Stimulated activated naive CD8-positive, alpha-beta T cell treated with anti-CD3 and anti-CD28 coated beads, Interleukin-15, Interleukin-2, amounts not matched to agents 100 ng/mL and 50 ng/mL, for 24 hours (primary cell): Measurements from ENCODE around the gene NUDT16L1.

Source experiments
- H3K27ac Mint-ChIP-seq: one replicate; pipeline ENCODE4 v1.8.0; 2021; ENCODE audit warnings: mild to moderate bottlenecking, mixed read lengths
- H3K27me3 Mint-ChIP-seq: one replicate; pipeline ENCODE4 v1.8.0; 2021; ENCODE audit warnings: mixed read lengths
- H3K36me3 Mint-ChIP-seq: one replicate; pipeline ENCODE4 v1.8.0; 2021; ENCODE audit warnings: low read depth, mixed read lengths
- H3K4me1 Mint-ChIP-seq: one replicate; pipeline ENCODE4 v1.8.0; 2021; ENCODE audit warnings: low read depth, mixed read lengths
- H3K4me3 Mint-ChIP-seq: one replicate; pipeline ENCODE4 v1.8.0; 2021; ENCODE audit warnings: mild to moderate bottlenecking, mixed read lengths
- H3K9me3 Mint-ChIP-seq: one replicate; pipeline ENCODE4 v1.8.0; 2021; ENCODE audit warnings: mixed read lengths

The NUDT16L1 gene

DNA sequence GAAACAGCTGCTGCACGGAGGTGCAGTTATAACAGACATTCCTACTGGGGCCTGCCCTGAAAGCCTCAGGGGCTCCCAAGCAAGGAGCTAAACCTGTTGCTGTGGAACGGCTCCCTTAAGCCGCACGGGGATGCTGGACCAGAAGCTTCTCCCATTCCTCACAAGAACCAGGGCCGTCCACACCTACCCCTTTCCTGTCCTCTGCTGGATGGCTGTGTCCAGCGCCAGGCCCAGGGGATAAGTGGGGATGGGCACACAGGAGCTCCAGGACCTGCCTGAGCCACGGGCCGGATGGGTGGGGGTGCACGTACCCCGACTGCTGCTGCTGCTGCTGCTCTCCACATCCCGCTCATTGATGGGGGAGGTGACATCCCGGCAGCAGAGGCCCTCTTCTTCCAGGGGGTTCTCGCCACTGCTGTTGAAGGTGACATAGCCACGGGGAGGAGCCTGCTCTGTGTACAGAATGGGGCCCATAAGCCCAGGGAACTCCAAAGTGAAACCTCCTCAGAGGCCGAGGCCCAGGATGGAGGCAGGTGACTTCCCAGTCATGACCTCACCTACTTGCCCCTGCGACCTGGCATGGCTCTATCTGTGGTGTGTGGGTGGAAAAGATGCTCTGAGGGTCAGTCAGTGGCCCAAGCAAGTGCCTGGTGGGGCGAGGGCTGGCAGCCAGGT lies 8.6 kb downstream of the NUDT16L1 start:
- H3K27ac Mint-ChIP-seq: no peak overlapping the region
- H3K4me1 Mint-ChIP-seq: peaks cover 12% of the 10 kb centered on the region
- H3K4me3 Mint-ChIP-seq: no peak overlapping the region
- no peaks in the 10 kb centered on the region for H3K9me3 Mint-ChIP-seq
- no peaks in the 10 kb centered on the region for H3K27me3 Mint-ChIP-seq
- peaks cover 23% of the 10 kb centered on the region for H3K36me3 Mint-ChIP-seq

GRCh38 chr16:4702466-4702808 lies 9.1 kb downstream of the NUDT16L1 start:
- Mint-ChIP-seq H3K27ac (no peak overlapping the region), H3K27me3 (no peaks in the 10 kb centered on the region), H3K4me3 (no peak overlapping the region), H3K36me3 (peaks cover 26% of the 10 kb centered on the region), H3K9me3 (no peaks in the 10 kb centered on the region), H3K4me1 (peaks cover 12% of the 10 kb centered on the region)

DNA sequence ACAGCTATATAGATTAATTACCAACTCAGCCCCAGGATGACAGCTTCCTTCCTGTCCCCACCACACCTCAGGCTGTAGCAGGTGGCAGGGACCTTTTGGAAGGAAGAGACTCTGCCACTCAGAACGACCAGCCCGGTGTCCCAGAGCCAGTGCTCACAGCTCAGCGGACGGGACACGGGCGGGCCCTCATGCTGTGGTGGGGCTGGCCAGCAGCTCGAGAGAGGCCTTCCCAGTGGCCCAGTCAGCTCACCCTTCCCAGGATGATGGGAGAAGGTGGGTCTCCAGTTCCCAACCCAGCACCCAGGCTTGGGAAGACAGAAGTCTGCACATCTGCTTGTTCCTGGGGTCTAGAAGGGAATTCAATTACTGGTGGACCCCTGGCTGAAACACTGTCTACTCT lies 10.5 kb downstream of the NUDT16L1 start:
- Mint-ChIP-seq H3K9me3 (no peaks in the 10 kb centered on the region), H3K27me3 (no peaks in the 10 kb centered on the region), H3K27ac (no peak overlapping the region), H3K36me3 (peaks cover 28% of the 10 kb centered on the region), H3K4me3 (no peak overlapping the region), H3K4me1 (peaks cover 12% of the 10 kb centered on the region)

GRCh38 chr16:4704491-4704890 lies 11.1 kb downstream of the NUDT16L1 start:
- Mint-ChIP-seq H3K9me3 (no peaks in the 10 kb centered on the region), H3K36me3 (peaks cover 26% of the 10 kb centered on the region), H3K27ac (no peak overlapping the region), H3K27me3 (no peaks in the 10 kb centered on the region), H3K4me1 (peaks cover 11% of the 10 kb centered on the region), H3K4me3 (no peak overlapping the region)

DNA sequence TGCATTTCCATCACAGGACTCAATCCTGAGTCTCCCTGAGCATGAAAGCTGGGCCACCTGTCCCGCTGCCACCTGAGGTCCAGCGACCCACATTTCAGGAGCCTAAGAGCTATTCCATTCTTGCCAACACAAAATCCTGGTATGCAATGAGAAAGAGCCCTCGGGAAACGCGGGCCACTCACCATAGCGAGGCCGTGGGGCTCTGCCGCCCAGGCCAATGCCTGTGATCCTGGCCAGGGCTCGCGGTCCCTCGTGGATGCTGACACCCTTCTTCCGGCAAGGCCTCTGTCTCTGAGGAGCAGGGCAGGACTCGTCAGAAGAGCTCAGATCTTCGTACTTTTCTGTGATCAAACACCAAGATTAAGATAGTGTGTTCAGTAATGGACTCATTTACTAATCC lies 11.6 kb downstream of the NUDT16L1 start:
- no peak overlapping the region for H3K4me3 Mint-ChIP-seq
- H3K4me1 Mint-ChIP-seq: peaks cover 7% of the 10 kb centered on the region
- H3K27ac Mint-ChIP-seq: no peak overlapping the region
- peaks cover 26% of the 10 kb centered on the region for H3K36me3 Mint-ChIP-seq
- H3K9me3 Mint-ChIP-seq: no peaks in the 10 kb centered on the region
- H3K27me3 Mint-ChIP-seq: no peaks in the 10 kb centered on the region

DNA sequence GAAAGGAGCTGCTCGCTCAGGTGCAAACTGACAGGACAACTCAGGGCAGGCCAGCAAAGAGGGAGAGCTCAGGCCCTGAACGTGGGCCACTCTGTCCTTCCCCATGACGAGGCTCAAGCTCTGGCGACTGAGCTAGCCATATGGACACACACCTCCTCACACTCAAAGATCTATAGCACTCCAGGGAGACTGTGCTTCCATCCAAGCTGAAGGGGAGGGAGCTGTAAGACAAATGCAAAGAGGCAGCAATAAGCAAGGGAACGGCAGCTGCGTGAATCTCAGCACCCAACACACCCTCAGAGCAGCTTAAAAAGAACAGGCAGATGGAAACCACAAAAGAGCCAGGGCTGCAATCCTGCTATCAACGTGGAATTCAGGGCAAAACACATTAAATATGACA lies 13.5 kb downstream of the NUDT16L1 start:
- H3K27me3 Mint-ChIP-seq: no peaks in the 10 kb centered on the region
- H3K4me3 Mint-ChIP-seq: no peak overlapping the region
- peaks cover 34% of the 10 kb centered on the region for H3K36me3 Mint-ChIP-seq
- H3K9me3 Mint-ChIP-seq: no peaks in the 10 kb centered on the region
- H3K4me1 Mint-ChIP-seq: no peaks in the 10 kb centered on the region
- no peak overlapping the region for H3K27ac Mint-ChIP-seq

DNA sequence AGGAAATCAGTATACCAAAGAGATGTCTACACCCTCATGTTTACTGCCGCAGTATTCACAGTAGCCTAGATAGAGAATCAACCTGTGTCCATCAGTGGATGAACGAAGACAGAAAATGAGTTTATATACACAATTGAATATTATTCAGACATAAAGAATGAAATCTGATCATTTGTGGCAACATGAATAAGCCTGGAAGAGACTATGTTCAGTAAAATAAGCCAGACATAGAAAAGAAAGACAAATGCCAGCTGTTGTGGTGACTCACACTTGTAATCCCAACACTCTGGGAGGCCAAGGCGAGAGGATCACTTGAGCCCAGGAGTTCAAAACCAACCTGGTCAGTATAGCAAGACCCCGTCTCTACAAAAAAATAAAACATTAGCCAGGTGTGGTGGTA lies 16.1 kb downstream of the NUDT16L1 start:
- Mint-ChIP-seq H3K4me3 (no peak overlapping the region), H3K4me1 (no peaks in the 10 kb centered on the region), H3K9me3 (no peaks in the 10 kb centered on the region), H3K27me3 (no peaks in the 10 kb centered on the region), H3K36me3 (peaks cover 40% of the 10 kb centered on the region), H3K27ac (no peak overlapping the region)

DNA sequence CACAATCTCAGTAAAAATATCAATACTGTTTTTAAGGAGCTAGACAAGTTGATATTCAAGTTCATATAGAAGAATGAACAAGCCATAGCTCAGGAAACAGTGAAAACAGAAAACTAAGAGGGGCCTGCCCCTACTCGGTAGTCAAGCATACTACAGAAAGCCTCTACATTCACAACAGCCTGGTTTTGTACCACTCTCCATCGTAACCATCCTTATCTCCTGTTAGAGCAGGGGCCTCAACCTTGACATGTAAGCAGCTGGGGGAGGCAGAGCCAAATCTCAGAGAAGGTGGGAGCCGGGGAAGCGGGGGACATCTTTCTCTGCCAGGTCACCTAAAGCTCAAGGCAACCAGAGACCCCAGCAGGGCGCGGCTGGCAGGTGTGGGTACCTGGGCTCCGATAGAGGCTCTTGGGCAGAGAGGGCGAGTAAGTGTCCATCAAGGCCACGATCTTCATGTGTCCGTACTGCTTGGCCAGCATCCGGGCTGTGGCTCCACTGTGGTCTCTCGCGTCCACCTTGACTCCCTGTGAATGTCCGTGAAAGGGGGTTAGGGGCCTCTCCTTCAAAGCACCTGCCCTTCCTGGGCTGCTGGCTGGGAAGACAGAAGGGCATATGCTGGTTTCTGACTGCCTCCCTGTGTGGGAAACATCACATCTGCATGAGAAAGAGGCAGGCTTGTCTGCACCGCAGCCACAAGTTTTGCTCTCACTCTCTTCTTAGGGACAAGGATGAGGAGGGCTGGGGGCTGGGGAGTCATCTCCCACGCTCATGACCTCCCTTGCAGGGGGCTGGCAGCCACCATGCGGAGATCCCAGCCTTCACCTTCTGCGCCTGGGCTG lies 20.5 kb downstream of the NUDT16L1 start:
- H3K9me3 Mint-ChIP-seq: no peaks in the 10 kb centered on the region
- H3K36me3 Mint-ChIP-seq: peaks cover 36% of the 10 kb centered on the region
- H3K4me3 Mint-ChIP-seq: no peak overlapping the region
- no peak overlapping the region for H3K27ac Mint-ChIP-seq
- no peaks in the 10 kb centered on the region for H3K4me1 Mint-ChIP-seq
- H3K27me3 Mint-ChIP-seq: no peaks in the 10 kb centered on the region

GRCh38 chr16:4714996-4715395 lies 21.6 kb downstream of the NUDT16L1 start:
- Mint-ChIP-seq H3K27ac (no peak overlapping the region), H3K36me3 (peaks cover 29% of the 10 kb centered on the region), H3K4me1 (no peaks in the 10 kb centered on the region), H3K27me3 (no peaks in the 10 kb centered on the region), H3K4me3 (no peak overlapping the region), H3K9me3 (no peaks in the 10 kb centered on the region)

- H3K27ac Mint-ChIP-seq: no peak overlapping the region
- no peak overlapping the region for H3K4me3 Mint-ChIP-seq
- no peaks in the 10 kb centered on the region for H3K4me1 Mint-ChIP-seq
- peaks cover 12% of the 10 kb centered on the region for H3K36me3 Mint-ChIP-seq
- no peaks in the 10 kb centered on the region for H3K27me3 Mint-ChIP-seq
- no peaks in the 10 kb centered on the region for H3K9me3 Mint-ChIP-seq
Observed at GRCh38 chr16:4718466-4718865, 25.1 kb downstream of the NUDT16L1 start.

GRCh38 chr16:4723071-4723767 lies 29.9 kb downstream of the NUDT16L1 start:
- Mint-ChIP-seq H3K27me3 (no peaks in the 10 kb centered on the region), H3K9me3 (no peaks in the 10 kb centered on the region), H3K27ac (no peak overlapping the region), H3K36me3 (peaks cover 12% of the 10 kb centered on the region), H3K4me1 (no peaks in the 10 kb centered on the region), H3K4me3 (no peak overlapping the region)

- Mint-ChIP-seq H3K27me3 (no peaks in the 10 kb centered on the region), H3K9me3 (no peaks in the 10 kb centered on the region), H3K36me3 (peaks cover 19% of the 10 kb centered on the region), H3K4me3 (no peak overlapping the region), H3K4me1 (no peaks in the 10 kb centered on the region), H3K27ac (no peak overlapping the region)
Observed at GRCh38 chr16:4724661-4725270, 31.4 kb downstream of the NUDT16L1 start.

GRCh38 chr16:4726616-4727015 lies 33.3 kb downstream of the NUDT16L1 start:
- Mint-ChIP-seq H3K36me3 (peaks cover 24% of the 10 kb centered on the region), H3K9me3 (no peaks in the 10 kb centered on the region), H3K27me3 (no peaks in the 10 kb centered on the region), H3K4me3 (no peak overlapping the region), H3K27ac (no peak overlapping the region), H3K4me1 (no peaks in the 10 kb centered on the region)

- Mint-ChIP-seq H3K9me3 (no peaks in the 10 kb centered on the region), H3K27ac (no peak overlapping the region), H3K4me3 (no peak overlapping the region), H3K36me3 (peaks cover 24% of the 10 kb centered on the region), H3K4me1 (peaks cover 10% of the 10 kb centered on the region), H3K27me3 (no peaks in the 10 kb centered on the region)
Observed at GRCh38 chr16:4728676-4729075, 35.3 kb downstream of the NUDT16L1 start.

- no peak overlapping the region for H3K4me3 Mint-ChIP-seq
- no peak overlapping the region for H3K27ac Mint-ChIP-seq
- peaks cover 12% of the 10 kb centered on the region for H3K4me1 Mint-ChIP-seq
- H3K9me3 Mint-ChIP-seq: no peaks in the 10 kb centered on the region
- peaks cover 23% of the 10 kb centered on the region for H3K36me3 Mint-ChIP-seq
- no peaks in the 10 kb centered on the region for H3K27me3 Mint-ChIP-seq
Observed at GRCh38 chr16:4729876-4730275, 36.5 kb downstream of the NUDT16L1 start.
